HepG2 (cell line): Measurements from ENCODE around the gene EML2. TPM values are rescaled to one million over a fixed set of nuclear protein-coding genes. Genes with fewer than 3 reads are reported as not detected.

Experiments used
- CREM ChIP-seq, 2 experiments: sonication (generic) in 1 of 2; formaldehyde crosslinking in 1 of 2; IDR thresholded peaks; 2 replicates each; pipeline versions ENCODE4 v1.4.0 to v1.6.1; 2016 to 2020; ENCODE audit warnings: antibody characterized with exemption in 1 of 2, mild to moderate bottlenecking in 1 of 2, missing genetic modification reagents in 1 of 2
- HMGXB4 ChIP-seq, 2 experiments: sonication (generic) in 1 of 2; formaldehyde crosslinking in 1 of 2; IDR thresholded peaks; 2 replicates each; pipeline versions ENCODE4 v1.4.0 to v1.6.1; 2018 to 2020; ENCODE audit warnings: missing genetic modification reagents in 2 of 2, borderline replicate concordance in 1 of 2, low read depth in 1 of 2, mild to moderate bottlenecking in 1 of 2, missing biosample characterization in 1 of 2
- HNF4A ChIP-seq: sonication (generic); formaldehyde crosslinking; IDR thresholded peaks from 2 replicates; pipeline ENCODE4 v1.4.0; 2020; ENCODE audit warnings: missing genetic modification reagents
- HNF4G ChIP-seq, 2 experiments: sonication (generic) in 1 of 2; formaldehyde crosslinking in 1 of 2; IDR thresholded peaks; 2 replicates each; pipeline versions ENCODE4 v1.4.0 to v1.6.1; 2011 to 2020; ENCODE audit warnings: borderline replicate concordance in 2 of 2, low read depth in 2 of 2, mild to moderate bottlenecking in 2 of 2, low read length in 1 of 2, missing genetic modification reagents in 1 of 2, moderate library complexity in 1 of 2
- KLF13 ChIP-seq: sonication (generic); formaldehyde crosslinking; IDR thresholded peaks from 2 replicates; pipeline ENCODE4 v1.4.0; 2020; ENCODE audit warnings: mild to moderate bottlenecking, missing genetic modification reagents
- MAF1 ChIP-seq: sonication (generic); formaldehyde crosslinking; IDR thresholded peaks from 2 replicates; pipeline ENCODE4 v1.5.0; 2020; ENCODE audit warnings: missing genetic modification reagents, borderline replicate concordance
- MBD4 ChIP-seq: IDR thresholded peaks from 2 replicates; pipeline ENCODE4 v1.6.1; 2012; ENCODE audit warnings: low read length, inconsistent platforms, borderline replicate concordance
- MIER2 ChIP-seq: IDR thresholded peaks from 2 replicates; pipeline ENCODE4 v1.6.1; 2016; ENCODE audit warnings: missing biosample characterization, missing genetic modification reagents
- MNT ChIP-seq: fragments of 450-650 bp; IDR thresholded peaks from 2 replicates; pipeline ENCODE4 v1.6.1; 2016
- NR1H2 ChIP-seq: sonication (generic); formaldehyde crosslinking; IDR thresholded peaks from 2 replicates; pipeline ENCODE4 v1.8.1; 2022; ENCODE audit warnings: low read depth, missing genetic modification reagents, borderline replicate concordance
- PCBP2 ChIP-seq: fragments of 200-400 bp; formaldehyde crosslinking; optimal IDR thresholded peaks from 2 replicates; pipeline ENCODE3; 2018; ENCODE audit warnings: low read length, low read depth; ENCODE audit not compliant: poor library complexity, severe bottlenecking
- PHF20 ChIP-seq: sonication (generic); formaldehyde crosslinking; IDR thresholded peaks from 2 replicates; pipeline ENCODE4 v1.5.0; 2020; ENCODE audit warnings: mild to moderate bottlenecking, missing genetic modification reagents
- PHF8 ChIP-seq: sonication (generic); formaldehyde crosslinking; IDR thresholded peaks from 2 replicates; pipeline ENCODE4 v1.5.0; 2020; ENCODE audit warnings: missing genetic modification reagents
- PTBP1 ChIP-seq: fragments of 200-400 bp; formaldehyde crosslinking; IDR thresholded peaks from 2 replicates; pipeline ENCODE4 v1.6.1; 2018; ENCODE audit warnings: low read length, low read depth; ENCODE audit not compliant: poor library complexity, severe bottlenecking
- RNF219 ChIP-seq: sonication (generic); formaldehyde crosslinking; IDR thresholded peaks from 2 replicates; pipeline ENCODE4 v1.5.0; 2020; ENCODE audit warnings: mild to moderate bottlenecking, missing genetic modification reagents
- RXRA ChIP-seq: sonication (generic); formaldehyde crosslinking; IDR thresholded peaks from 2 replicates; pipeline ENCODE4 v1.5.1; 2020; ENCODE audit warnings: missing genetic modification reagents
- SMARCC2 ChIP-seq: fragments of 450-650 bp; IDR thresholded peaks from 2 replicates; pipeline ENCODE4 v1.6.1; 2017; ENCODE audit warnings: antibody characterized with exemption, mild to moderate bottlenecking
- TBX2 ChIP-seq: sonication (generic); formaldehyde crosslinking; IDR thresholded peaks from 2 replicates; pipeline ENCODE4 v1.5.0; 2020; ENCODE audit warnings: missing genetic modification reagents, mild to moderate bottlenecking, borderline replicate concordance
- TBX3 ChIP-seq: fragments of 450-650 bp; IDR thresholded peaks from 2 replicates; pipeline ENCODE4 v1.6.1; 2017; ENCODE audit warnings: antibody characterized with exemption, mild to moderate bottlenecking, inconsistent platforms, borderline replicate concordance
- ZKSCAN8 ChIP-seq: IDR thresholded peaks from 2 replicates; pipeline ENCODE4 v1.6.1; 2016; ENCODE audit warnings: borderline replicate concordance, missing genetic modification reagents, missing compliant biosample characterization
- ZNF431 ChIP-seq: sonication (generic); formaldehyde crosslinking; IDR thresholded peaks from 2 replicates; pipeline ENCODE4 v1.9.0; 2022; ENCODE audit warnings: missing genetic modification reagents, low read depth, mild to moderate bottlenecking, borderline replicate concordance
- ZNF550 ChIP-seq: sonication (generic); formaldehyde crosslinking; IDR thresholded peaks from 2 replicates; pipeline ENCODE4 v1.4.0; 2020; ENCODE audit warnings: mild to moderate bottlenecking, missing genetic modification reagents, borderline replicate concordance
- ZNF792 ChIP-seq: IDR thresholded peaks from 2 replicates; pipeline ENCODE4 v1.6.1; 2016
- polyA plus RNA-seq, 8 experiments: library from polyadenylated mRNA; depleted of rRNA in 3 of 8; stranded (reverse) in 7 of 8; unstranded in 1 of 8; fragments of >200 nt; fragmentation: Illumina TruSeq in 4 of 8; extraction: Trizol in 4 of 8; gene quantifications; 2 replicates each; pipeline versions ENCODE4 v1.2.1 to v1.2.3, GENCODE V29; 2011 to 2016; ENCODE audit warnings: low read depth in 4 of 8, missing spikeins in 1 of 8, mixed read lengths in 1 of 8; ENCODE audit not compliant: insufficient read depth in 1 of 8
- total RNA-seq, 5 experiments: library from RNA; depleted of rRNA; stranded (reverse); fragments of >200 nt; fragmentation: Illumina TruSeq; extraction: Trizol; gene quantifications; 2 replicates each; pipeline ENCODE4 v1.2.3, GENCODE V29; 2016; ENCODE audit warnings: low read depth in 1 of 5

Gene EML2
- total and polyA plus RNA-seq, 2 of the 13 experiments (the other 11 are each of a cell fraction or from before 2014, with no cell fraction given) = 7.3 to 12.9 TPM

GRCh38 chr19:45657520-45658167, 18.4 kb upstream of the EML2 start (continued):
- TF ChIP-seq MNT (no peak), SMARCC2 (no peak), KLF13 (CRISPR knock-in tag) (no peak), ZNF792 (CRISPR knock-in tag) (no peak), TBX3 (no peak), PHF20 (CRISPR knock-in tag) (no peak), PHF8 (no peak), ZNF431 (no peak), TBX2 (CRISPR knock-in tag) (peak; percentile 37; the same call in 1 of the 2 replicates), RXRA (CRISPR knock-in tag) (no peak; the same call in 1 of the 2 replicates), NR1H2 (CRISPR knock-in tag) (no peak), RNF219 (CRISPR knock-in tag) (no peak), PCBP2 (no peak), MBD4 (no peak), HNF4A (no peak), MAF1 (CRISPR knock-in tag) (no peak), HMGXB4 (CRISPR knock-in tag; IDR thresholded peaks at IDR 0.05; ENCODE audit: borderline replicate concordance in 1 of 2, low read depth in 1 of 2) (no peak), CREM (IDR thresholded peaks at IDR 0.05) (no peak), CREM (CRISPR knock-in tag; IDR thresholded peaks at IDR 0.05) (no peak), MIER2 (CRISPR knock-in tag) (no peak), HNF4G (IDR thresholded peaks at IDR 0.05; ENCODE audit: borderline replicate concordance, low read depth, low read length) (no peak), HNF4G (CRISPR knock-in tag; IDR thresholded peaks at IDR 0.05; ENCODE audit: borderline replicate concordance, low read depth) (no peak), PTBP1 (no peak), ZKSCAN8 (CRISPR knock-in tag) (no peak; the same call in 1 of the 2 replicates), ZNF550 (CRISPR knock-in tag) (no peak)
